ENCODE measurements around the gene D2HGDH. TPM values are rescaled to one million over a fixed set of nuclear protein-coding genes. Genes with fewer than 3 reads are reported as not detected.
"Not testable (repeated sequence)": the region's sequence is repeated elsewhere in the genome, so short reads cannot be mapped to it uniquely, and the experiment has no call there.

The D2HGDH gene
- total and polyA plus RNA-seq, 8 donors, result 32.8 to 53.3 (median 39.7) TPM

- no peak overlapping the region for H3K27ac ChIP-seq
- TF ChIP-seq, protein P1, sequence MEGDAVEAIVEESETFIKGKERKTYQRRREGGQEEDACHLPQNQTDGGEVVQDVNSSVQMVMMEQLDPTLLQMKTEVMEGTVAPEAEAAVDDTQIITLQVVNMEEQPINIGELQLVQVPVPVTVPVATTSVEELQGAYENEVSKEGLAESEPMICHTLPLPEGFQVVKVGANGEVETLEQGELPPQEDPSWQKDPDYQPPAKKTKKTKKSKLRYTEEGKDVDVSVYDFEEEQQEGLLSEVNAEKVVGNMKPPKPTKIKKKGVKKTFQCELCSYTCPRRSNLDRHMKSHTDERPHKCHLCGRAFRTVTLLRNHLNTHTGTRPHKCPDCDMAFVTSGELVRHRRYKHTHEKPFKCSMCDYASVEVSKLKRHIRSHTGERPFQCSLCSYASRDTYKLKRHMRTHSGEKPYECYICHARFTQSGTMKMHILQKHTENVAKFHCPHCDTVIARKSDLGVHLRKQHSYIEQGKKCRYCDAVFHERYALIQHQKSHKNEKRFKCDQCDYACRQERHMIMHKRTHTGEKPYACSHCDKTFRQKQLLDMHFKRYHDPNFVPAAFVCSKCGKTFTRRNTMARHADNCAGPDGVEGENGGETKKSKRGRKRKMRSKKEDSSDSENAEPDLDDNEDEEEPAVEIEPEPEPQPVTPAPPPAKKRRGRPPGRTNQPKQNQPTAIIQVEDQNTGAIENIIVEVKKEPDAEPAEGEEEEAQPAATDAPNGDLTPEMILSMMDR (IDR thresholded peaks at IDR 0.05), result no peak
- intact Hi-C loops (cut with DNase I), result no loop called here
- H3K4me3 ChIP-seq, result no peak overlapping the region
- no peaks in the 10 kb centered on the region for H3K36me3 ChIP-seq
- no peaks in the 10 kb centered on the region for H3K4me1 ChIP-seq
- DNase-seq, result no peak
- no peak for ATAC-seq
- H3K27me3 ChIP-seq, result peaks cover 0 to 19% of the 10 kb centered on the region in 2 donors
- H3K9me3 ChIP-seq, result peaks cover 0 to 19% of the 10 kb centered on the region in 2 donors
Measured at GRCh38 chr2:241780939-241781569, 46.6 kb downstream of the D2HGDH start.

DNA sequence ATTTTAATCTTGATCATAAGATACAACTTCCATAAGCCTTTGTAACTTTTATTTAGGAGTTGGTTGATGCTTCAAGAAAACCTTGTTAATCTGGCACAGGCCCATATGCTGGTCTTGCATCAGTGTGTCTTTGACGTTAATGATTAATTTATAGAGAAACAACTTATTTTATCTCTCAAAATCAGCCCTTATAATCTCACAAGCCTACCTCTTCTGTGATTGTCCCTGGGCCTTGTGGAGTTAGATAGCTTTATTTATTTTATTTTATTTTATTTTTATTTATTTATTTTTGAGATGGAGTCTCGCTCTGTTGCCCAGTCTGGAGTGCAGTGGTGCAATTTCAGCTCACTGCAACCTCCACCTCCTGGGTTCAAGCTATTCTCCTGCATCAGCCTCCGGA, 47.6 kb downstream of the D2HGDH start:
- H3K4me1 ChIP-seq; H3K27ac ChIP-seq; intact Hi-C loops (cut with DNase I); H3K4me3 ChIP-seq; H3K27me3 ChIP-seq; ATAC-seq; DNase-seq; H3K36me3 ChIP-seq: not testable (repeated sequence)
- peaks cover 0 to 19% of the 10 kb centered on the region in 2 donors for H3K9me3 ChIP-seq

GRCh38 chr2:241788135-241788534, 53.7 kb downstream of the D2HGDH start:
- TF ChIP-seq, protein P1 (IDR thresholded peaks at IDR 0.05), result no peak
- H3K27me3 ChIP-seq, result no peaks in the 10 kb centered on the region
- no peak for ATAC-seq
- no peak overlapping the region for H3K27ac ChIP-seq
- H3K4me3 ChIP-seq, result no peak overlapping the region
- no peaks in the 10 kb centered on the region for H3K9me3 ChIP-seq
- no peaks in the 10 kb centered on the region for H3K36me3 ChIP-seq
- intact Hi-C loops (cut with DNase I), result no loop called here
- no peaks in the 10 kb centered on the region for H3K4me1 ChIP-seq
- no peak for DNase-seq

DNA sequence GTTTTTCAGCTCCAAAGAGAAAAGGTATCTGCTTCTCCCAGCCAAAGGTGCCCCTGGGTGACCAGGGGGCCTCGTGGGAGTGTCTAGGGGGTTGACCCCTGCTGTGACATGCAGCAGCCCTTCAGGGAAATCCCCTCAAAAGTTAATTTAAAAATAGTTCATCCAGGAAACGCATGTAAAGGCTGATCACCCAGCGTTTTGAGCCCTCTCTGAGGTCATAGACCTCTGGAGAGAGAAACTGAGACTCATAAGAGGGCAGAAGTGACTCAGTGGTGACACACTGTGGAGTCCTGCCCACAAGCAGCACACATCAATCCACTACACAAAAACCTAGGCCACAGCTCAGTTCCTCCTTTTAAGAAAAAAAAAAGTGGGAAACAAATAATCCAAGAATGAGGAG, 54.1 kb downstream of the D2HGDH start:
- Histone ChIP-seq H3K27me3 (no peaks in the 10 kb centered on the region), H3K9me3 (no peaks in the 10 kb centered on the region), H3K27ac (no peak overlapping the region), H3K36me3 (no peaks in the 10 kb centered on the region), H3K4me3 (no peak overlapping the region), H3K4me1 (no peaks in the 10 kb centered on the region)
- no peak for DNase-seq
- TF ChIP-seq, protein P1 (IDR thresholded peaks at IDR 0.05), result no peak
- no peak for ATAC-seq
- intact Hi-C loops (cut with DNase I), result no loop called here

DNA sequence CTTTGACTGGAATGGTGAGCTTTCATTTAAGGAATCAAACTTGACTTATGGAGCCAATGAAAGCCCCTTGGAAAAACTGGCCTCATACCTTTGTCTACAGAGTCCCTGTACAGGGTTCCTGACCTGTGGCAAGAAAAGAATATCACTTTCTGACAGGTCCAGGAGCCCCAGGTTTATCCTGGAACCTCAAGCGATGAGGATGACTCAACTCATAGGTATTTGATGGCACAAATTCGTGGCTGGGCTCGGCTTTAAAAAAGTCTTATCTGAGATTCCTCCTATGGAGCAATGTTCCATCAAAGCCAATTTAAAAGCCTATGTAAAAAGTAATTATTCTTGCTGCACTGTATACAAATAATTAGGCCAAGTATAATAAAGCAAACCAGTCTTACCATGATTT, 57.0 kb downstream of the D2HGDH start:
- H3K27me3 ChIP-seq; H3K4me1 ChIP-seq; H3K4me3 ChIP-seq; H3K36me3 ChIP-seq; intact Hi-C loops (cut with DNase I); DNase-seq; H3K27ac ChIP-seq; H3K9me3 ChIP-seq; ATAC-seq: not testable (repeated sequence)

GRCh38 chr2:241793385-241793784, 59.0 kb downstream of the D2HGDH start:
- no peak for DNase-seq
- H3K36me3 ChIP-seq, result no peaks in the 10 kb centered on the region

More at GRCh38 chr2:241793385-241793784, 59.0 kb downstream of the D2HGDH start:
- Histone ChIP-seq H3K9me3 (no peaks in the 10 kb centered on the region), H3K27me3 (no peaks in the 10 kb centered on the region), H3K4me1 (no peaks in the 10 kb centered on the region), H3K4me3 (no peak overlapping the region), H3K27ac (no peak overlapping the region)
- ATAC-seq, result no peak
- TF ChIP-seq, protein P1 (IDR thresholded peaks at IDR 0.05), result no peak
- intact Hi-C loops (cut with DNase I), result no loop called here
